ENCODE data around the gene ALDH5A1. TPM values are rescaled to one million over a fixed set of nuclear protein-coding genes. Genes with fewer than 3 reads are reported as not detected.

The ALDH5A1 gene
- total RNA-seq, 2 donors from 2014 or later, result 4.4 to 8.2 TPM

- no peak overlapping the region for H3K4me3 ChIP-seq
- H3K36me3 ChIP-seq (replicated peaks in 1 of 2; ENCODE audit: insufficient read depth in 1 of 2, low read depth in 2 of 2), result no peaks in the 10 kb centered on the region
- H3K27ac ChIP-seq, result no peak overlapping the region
- TF ChIP-seq POLR2A (IDR thresholded peaks at IDR 0.05) (no peak), CTCF (IDR thresholded peaks at IDR 0.05) (no peak)
- no peaks in the 10 kb centered on the region for H3K27me3 ChIP-seq
- whole genome bisulfite sequencing, 2 donors, result 92 to 95% methylated on average over 4 of the region's 4 CpGs
- H3K4me1 ChIP-seq, result no peaks in the 10 kb centered on the region
- no peaks in the 10 kb centered on the region for H3K9me3 ChIP-seq
- DNase-seq (no peak), ATAC-seq (no peak)
- intact Hi-C loops (cut with DNase I), result no loop called here
These were observed 18.8 kb downstream of the ALDH5A1 start for GRCh38 chr6:24513602-24514001.

- no peak overlapping the region for H3K27ac ChIP-seq
- H3K36me3 ChIP-seq (replicated peaks in 1 of 2; ENCODE audit: insufficient read depth in 1 of 2, low read depth in 2 of 2), result no peaks in the 10 kb centered on the region
- DNase-seq, result no peak
- H3K27me3 ChIP-seq, result no peaks in the 10 kb centered on the region
- no peaks in the 10 kb centered on the region for H3K4me1 ChIP-seq
- no peak overlapping the region for H3K4me3 ChIP-seq
- no peak for TF ChIP-seq POLR2A (IDR thresholded peaks at IDR 0.05)
- no peaks in the 10 kb centered on the region for H3K9me3 ChIP-seq
- intact Hi-C loops (cut with DNase I), result no loop called here
- no peak for ATAC-seq
- WGBS, 2 donors, result 86 to 93% methylated on average over 4 of the region's 4 CpGs
These were observed 23.1 kb downstream of the ALDH5A1 start for GRCh38 chr6:24517659-24518543.

- ATAC-seq (peak; percentile 35), DNase-seq (peak; percentile 33 to 65 (median 41))
- H3K36me3 ChIP-seq (replicated peaks in 1 of 2; ENCODE audit: insufficient read depth in 1 of 2, low read depth in 2 of 2), result no peaks in the 10 kb centered on the region
- H3K27me3 ChIP-seq, result no peaks in the 10 kb centered on the region
- peak; percentile 27 to 53 (median 39) for TF ChIP-seq CTCF (IDR thresholded peaks at IDR 0.05)
- no peak for TF ChIP-seq POLR2A (IDR thresholded peaks at IDR 0.05)
- H3K9me3 ChIP-seq, result no peaks in the 10 kb centered on the region
- H3K4me1 ChIP-seq, result no peaks in the 10 kb centered on the region
- WGBS, 2 donors, result 31 to 48% methylated on average over 6 of the region's 6 CpGs
- no peak overlapping the region for H3K4me3 ChIP-seq
- intact Hi-C loops (cut with DNase I), result no loop called here
- no peak overlapping the region for H3K27ac ChIP-seq
These were observed 26.3 kb downstream of the ALDH5A1 start for GRCh38 chr6:24520929-24521546.

GRCh38 chr6:24522228-24523176 lies 27.7 kb downstream of the ALDH5A1 start:
- Histone ChIP-seq H3K27ac (no peak overlapping the region), H3K4me1 (no peaks in the 10 kb centered on the region), H3K4me3 (no peak overlapping the region), H3K27me3 (no peaks in the 10 kb centered on the region), H3K36me3 (replicated peaks in 1 of 2; ENCODE audit: insufficient read depth in 1 of 2, low read depth in 2 of 2) (no peaks in the 10 kb centered on the region), H3K9me3 (no peaks in the 10 kb centered on the region)
- intact Hi-C loops (cut with DNase I), result no loop called here
- DNase-seq (peak in 1 of 4 donors; percentile 15), ATAC-seq (no peak)
- WGBS, 2 donors, result 80 to 85% methylated on average over 11 to 13 of the region's 13 CpGs
- no peak for TF ChIP-seq POLR2A (IDR thresholded peaks at IDR 0.05)
- no peak for TF ChIP-seq CTCF (IDR thresholded peaks at IDR 0.05)

- 69 to 88% methylated on average over 3 of the region's 3 CpGs for WGBS, 2 donors
- TF ChIP-seq POLR2A (IDR thresholded peaks at IDR 0.05) (no peak), CTCF (IDR thresholded peaks at IDR 0.05) (no peak)
- intact Hi-C loops (cut with DNase I), result no loop called here
- Histone ChIP-seq H3K4me1 (no peaks in the 10 kb centered on the region), H3K4me3 (no peak overlapping the region), H3K27ac (no peak overlapping the region), H3K9me3 (no peaks in the 10 kb centered on the region), H3K27me3 (no peaks in the 10 kb centered on the region), H3K36me3 (replicated peaks in 1 of 2; ENCODE audit: insufficient read depth in 1 of 2, low read depth in 2 of 2) (no peaks in the 10 kb centered on the region)
- ATAC-seq (no peak), DNase-seq (no peak)
These were observed 29.6 kb downstream of the ALDH5A1 start for GRCh38 chr6:24524329-24524728.

Data from body of pancreas (tissue), 4 donors.